ENCODE data around the gene NLRC3.

NLRC3 gene

DNA sequence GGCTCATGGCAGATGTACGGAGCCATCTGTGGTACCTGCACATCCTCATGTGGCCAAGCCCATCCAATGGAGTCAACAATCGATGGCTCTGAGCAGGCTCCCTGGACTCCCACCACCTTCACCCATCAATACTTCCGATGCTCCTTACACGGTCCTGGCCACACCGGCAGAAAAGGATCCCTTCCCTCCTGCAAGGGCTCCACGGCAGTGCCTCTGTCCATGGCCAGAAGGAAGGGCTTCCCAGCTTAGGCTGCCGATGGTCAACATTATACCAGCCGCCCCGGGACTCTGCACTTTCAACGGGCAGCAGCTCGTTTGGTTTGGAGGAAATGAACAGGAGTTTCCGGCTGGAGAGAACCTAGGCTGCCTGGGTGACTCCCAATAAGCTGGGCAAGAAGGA is 21.0 kb upstream of the NLRC3 start:
- no peak for DNase-seq (ENCODE audit: low read depth in 2 of 2)

DNA sequence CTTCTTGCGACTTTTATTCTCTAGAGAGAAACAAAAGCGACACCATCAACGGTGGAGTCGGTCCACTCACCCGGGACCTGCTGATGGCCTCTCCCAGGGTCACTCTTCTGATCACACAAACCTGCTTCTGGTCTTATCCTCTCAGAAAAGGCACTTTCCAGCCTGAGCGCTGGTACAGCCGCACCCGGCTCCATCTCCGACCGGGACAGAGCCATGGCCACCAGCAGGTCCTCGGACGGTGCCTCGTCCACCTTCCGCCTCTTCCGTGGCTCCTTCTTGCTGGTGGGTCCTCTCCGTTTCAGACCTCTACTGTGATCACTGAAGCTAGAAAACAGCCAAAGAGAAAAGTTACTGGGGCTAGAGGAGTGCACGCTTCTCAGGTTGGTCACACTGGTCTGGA is 20.5 kb upstream of the NLRC3 start:
- no peak for DNase-seq (ENCODE audit: low read depth in 2 of 2)

DNA sequence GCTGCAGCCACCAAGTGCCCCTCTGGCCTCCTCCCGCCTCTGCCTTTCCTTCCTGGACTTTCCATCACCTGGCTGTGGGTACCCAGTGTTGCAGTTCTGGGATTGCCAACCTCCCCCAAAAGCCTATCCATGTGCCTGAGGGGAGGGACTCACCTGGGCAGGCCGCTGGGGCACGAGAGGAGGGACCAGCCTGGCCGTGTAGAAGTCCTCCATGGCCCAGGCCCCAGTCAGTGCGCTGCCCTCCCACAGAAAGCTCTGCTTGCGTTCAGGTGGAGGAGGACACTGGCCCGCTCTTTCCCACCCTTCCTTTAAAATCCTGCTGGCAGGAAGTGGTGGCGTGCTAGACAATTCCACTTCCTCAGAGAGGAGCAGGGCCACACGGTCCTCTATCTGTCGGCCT is 20.0 kb upstream of the NLRC3 start:
- DNase-seq (ENCODE audit: low read depth in 2 of 2): no peak

DNA sequence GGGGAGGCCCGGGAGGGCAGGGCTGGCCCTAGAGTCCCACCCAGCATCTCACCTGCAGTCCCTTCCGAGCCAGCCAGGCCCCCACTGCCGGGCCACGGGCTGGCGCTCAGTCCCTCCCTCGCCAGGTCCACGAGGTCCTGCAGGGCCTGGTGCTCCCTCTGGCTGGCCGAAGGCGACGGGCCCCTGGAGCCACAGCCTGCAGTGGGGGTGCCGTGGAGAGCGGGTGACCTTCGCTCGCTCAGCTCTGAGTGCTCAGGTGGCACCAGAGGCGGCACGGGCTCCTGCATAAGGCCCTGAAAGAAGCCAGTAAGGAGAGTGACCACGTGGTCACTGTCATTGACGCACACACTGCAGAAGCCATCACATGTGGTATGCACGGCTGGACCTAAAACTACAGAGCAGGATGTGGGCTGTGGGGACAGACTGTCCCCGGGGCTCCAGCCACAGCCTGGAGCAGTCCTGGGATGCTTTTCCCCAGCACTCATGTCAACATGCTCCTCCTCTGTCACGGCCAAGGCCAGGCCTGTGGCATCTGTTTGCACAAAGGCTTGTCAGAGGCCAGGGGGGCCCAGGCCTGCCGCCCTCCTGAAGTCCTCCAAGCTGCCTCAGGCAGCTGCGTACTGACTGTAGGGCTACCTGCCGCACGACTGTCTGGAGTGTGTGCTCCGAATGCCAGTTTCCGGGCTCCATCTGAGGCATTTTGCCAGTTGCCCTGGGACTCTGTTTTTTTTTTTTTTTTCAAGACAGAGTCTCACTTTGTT is 19.1 kb upstream of the NLRC3 start:
- DNase-seq (ENCODE audit: low read depth in 2 of 2): no peak

DNA sequence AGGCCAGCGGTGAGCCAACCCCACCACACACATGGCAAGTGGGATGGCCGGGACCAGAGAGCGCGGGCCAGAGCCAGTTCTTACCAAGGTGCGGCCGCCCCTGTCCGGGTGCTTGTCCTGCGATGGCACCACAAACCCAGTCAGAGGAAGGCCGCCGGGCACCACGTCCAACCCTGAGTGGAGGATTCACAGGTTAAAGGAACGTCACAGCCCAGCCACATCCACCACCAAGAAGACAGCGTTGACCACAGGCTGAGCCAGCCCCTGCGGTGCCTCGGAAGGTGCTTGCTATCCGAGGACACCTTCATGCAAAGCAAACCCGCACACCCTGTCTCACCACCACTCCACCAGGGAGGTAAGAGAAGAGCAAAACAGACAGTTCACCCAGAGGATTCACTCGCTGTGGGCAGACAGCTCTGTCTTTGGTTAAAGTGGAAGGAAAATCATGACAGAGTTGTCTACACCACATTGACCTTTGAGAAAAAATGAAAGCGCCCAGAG is 18.4 kb upstream of the NLRC3 start:
- DNase-seq (ENCODE audit: low read depth in 2 of 2): no peak

DNA sequence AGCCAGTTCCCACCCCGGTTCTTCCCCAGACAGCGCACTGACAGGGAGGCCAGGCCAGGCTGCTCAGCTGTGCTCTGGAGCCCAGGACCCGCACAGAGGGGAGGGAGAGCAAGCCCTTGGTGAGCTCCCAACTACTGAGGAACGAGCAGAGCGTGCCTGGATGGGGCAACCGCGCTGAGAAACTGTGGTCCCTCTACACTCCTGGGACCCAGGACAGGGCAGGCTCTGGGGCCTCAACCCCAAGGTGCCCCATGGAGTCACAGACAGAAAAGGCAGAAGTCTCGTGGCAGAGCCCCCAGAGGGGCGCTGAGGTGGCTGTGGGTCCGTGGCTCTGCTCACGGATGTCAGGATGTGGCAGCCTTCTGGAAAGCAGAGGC is 17.9 kb upstream of the NLRC3 start:
- no peak for DNase-seq (ENCODE audit: low read depth in 2 of 2)

DNA sequence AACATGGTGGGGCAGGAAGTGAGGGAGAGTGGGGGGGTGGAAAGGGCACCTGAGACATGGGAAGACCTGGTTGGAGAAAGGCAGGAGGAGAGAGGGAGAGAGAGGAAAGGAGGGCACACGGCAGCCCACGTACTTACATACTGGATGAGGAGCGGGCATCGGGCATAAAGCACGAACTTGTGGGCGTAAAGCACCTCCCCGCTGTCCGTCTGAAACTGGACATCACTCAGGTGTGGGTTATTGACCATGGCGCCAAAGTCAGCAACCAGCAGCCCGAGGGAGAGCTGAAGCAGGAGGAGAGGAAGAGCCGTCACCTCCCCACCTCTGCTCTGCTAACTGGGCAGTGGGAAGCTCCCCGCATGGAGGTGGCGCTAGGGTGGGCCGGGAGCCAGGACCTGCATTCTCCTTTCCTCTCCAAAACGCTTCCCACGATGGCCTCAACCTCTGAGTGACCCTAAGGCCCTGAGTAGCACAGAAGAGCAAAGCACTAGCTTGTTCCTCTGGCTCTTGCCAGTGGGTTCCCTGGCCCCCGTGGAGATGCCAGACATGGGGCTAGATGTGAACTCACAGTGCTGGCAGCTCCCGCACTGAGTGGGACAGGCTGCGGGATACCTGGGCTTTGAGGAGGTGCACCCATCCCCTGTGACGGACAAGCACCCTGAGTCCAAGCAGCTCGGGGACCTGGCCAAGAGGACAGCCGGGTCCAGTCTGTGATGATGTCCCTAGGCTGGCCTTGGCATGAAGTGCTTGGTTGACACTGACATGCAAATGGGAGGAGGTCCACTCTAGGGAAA is 17.3 kb upstream of the NLRC3 start:
- no peak for DNase-seq (ENCODE audit: low read depth in 2 of 2)

DNA sequence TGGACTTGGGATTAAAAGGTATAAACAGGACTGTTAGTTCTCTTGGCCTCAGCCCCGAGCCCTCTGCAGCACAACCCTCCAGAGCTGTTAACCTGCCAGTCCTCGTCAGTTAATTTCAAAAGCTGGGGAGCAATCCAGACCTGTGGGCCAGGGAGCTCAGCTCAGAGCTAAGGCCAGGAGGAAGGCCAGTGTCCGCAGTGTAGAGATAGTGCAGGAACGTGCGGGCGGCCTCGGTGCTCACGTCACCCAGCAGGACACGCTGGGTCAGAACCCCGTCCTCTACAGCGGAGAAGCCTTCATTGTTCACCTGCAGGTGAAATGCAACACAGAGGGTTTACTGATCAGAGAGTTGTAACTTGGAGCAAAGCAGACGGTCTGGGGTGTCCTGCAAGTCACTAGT is 15.4 kb upstream of the NLRC3 start:
- no peak for DNase-seq (ENCODE audit: low read depth in 2 of 2)

DNA sequence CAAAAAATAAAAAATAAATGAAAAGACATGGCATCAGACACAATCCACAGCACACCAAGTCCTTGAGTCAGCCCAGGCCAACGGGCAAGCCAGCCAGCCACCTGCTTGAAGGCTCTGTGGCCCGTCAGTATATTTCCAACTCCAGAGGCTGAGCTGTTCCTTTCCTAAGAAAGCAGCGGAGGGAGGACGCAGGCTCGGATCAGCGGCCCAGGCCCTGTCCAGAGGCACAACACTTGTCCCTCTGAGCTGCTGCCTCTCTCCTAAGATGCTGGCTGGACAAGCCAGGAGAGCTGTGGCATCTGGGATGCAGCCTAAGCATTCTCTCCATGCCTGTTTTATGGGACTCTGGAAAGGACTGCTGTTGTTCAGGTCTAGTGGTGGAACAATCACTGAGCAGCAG is 14.8 kb upstream of the NLRC3 start:
- DNase-seq (ENCODE audit: low read depth in 2 of 2): no peak

DNA sequence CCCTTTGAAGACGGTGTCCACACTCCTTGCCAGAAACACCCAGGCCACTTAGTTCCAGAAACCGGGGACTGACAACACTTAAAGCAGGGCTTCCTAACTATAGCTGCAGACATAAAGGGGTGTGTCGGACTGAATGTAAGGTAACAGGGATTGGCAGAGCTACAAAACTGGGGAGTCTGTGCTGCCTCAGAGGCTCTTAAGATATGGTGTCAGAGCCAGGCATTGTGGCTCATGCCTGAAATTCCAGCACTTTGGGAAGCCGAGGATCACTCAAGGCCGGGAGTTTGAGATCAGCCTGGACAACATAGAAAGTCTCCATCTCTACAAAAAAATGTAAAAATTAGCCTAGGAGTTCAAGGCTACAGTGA is 14.2 kb upstream of the NLRC3 start:
- no peak for DNase-seq (ENCODE audit: low read depth in 2 of 2)

DNA sequence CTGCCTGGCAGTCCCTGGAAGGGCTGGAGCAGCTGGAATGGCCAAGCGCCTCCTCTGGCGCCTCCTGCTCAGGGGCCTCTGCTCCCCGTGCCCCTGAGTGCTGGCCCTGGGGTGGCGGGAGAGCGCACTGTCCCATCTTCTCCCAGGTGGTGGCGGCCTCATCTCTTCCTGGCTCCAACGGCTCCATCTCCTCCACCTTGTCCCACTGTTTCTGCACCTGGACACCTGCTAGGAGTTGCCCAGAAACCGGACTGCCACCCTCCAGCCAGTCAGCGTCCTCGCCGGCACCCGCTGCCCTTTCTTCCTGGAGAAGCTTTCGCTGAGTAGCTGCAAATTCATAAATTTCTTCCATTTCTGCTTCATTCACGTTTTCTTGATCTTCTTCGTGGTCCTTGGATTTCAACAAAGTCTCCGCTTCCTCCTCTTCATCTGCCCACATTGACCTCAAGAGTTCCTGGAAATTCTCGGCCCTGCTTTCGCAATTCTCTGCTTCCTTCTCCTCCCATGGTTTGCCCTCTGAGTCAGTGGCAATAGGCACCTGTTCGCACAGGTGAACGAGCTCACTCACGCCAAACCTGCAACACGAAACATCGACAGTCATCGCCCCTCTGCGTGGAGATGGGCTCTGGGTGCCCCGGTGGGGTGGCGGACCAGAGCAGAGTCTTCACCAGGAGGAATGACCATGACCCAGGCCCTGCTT is 13.7 kb upstream of the NLRC3 start:
- no peak for DNase-seq (ENCODE audit: low read depth in 2 of 2)

DNA sequence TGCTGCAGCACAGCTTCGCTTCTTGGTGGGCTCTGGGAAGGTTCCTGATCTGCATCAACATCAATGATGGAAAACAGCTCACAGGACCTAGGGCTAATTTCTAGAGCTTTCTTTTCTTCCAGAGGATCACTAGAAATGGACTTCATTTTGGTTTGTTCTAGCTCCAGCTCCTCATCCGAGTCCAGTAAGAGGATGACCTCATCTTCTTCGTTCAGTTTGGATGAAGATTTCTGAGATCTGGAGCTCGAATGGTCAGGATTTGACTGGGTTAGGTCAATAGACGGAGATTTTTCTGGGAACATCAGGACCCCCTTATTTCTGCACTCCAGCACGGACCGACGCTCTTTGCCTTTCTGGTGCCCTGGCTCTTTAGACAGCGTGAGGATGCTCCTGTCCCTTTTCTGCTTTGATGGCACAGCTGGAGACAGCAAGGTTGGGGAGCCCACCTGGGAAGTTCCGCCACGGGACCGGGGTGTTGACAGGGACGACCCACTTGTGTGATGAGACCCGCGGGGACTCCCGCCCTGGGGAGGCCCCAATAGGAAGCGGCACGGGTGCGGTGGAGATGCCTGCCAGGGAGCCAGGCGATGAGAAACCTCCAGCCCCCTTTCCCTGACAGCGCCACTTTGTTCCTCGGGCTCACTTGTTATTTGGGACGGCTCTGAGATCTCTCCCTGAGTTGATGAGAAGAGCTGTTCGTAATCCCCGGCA is 12.9 kb upstream of the NLRC3 start:
- no peak for DNase-seq (ENCODE audit: low read depth in 2 of 2)

DNA sequence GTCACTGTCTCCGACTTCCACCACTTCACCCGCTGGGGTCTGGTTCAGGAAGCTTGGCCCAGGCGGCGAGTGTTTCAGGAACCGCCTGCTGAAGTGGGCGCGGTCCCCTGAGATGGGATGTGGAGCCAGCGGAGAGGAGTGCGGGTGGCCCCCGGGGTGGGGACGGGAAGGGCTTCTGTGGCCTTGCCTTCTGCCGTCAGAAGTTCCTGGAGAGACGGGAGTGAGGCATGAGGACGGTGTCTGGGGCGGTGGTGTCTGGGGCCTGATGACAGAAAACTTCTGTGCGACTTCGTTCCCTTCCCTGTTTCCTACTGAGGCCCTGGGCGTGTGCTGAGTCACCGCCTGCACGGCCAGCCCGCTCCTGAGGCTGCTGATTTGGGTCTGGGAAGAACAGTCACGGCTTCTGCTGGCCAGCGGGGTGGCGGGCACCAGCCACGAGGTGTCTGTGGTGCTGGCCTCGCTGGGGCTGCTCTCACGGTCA is 12.3 kb upstream of the NLRC3 start:
- DNase-seq (ENCODE audit: low read depth in 2 of 2): no peak

DNA sequence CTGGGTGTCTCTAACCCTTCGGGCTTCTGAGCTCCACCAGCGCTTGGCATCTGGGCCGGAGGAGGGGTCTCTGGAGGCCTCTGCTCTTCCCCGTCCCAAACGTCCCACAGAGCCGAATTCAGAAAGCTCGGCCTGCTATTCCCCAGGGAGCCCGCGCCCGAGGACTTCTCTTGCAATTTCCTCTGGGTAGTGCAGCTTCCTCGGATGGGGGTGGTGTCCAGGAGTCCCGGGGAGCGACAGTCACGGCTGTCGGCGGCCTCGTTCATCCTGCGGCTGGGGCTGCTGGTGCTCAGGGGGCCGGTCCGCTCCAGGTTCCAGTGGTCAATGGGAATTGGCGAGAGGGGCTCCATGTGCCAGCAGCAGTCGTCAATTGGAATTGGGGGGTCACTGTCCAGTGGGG is 11.8 kb upstream of the NLRC3 start:
- no peak for DNase-seq (ENCODE audit: low read depth in 2 of 2)

DNA sequence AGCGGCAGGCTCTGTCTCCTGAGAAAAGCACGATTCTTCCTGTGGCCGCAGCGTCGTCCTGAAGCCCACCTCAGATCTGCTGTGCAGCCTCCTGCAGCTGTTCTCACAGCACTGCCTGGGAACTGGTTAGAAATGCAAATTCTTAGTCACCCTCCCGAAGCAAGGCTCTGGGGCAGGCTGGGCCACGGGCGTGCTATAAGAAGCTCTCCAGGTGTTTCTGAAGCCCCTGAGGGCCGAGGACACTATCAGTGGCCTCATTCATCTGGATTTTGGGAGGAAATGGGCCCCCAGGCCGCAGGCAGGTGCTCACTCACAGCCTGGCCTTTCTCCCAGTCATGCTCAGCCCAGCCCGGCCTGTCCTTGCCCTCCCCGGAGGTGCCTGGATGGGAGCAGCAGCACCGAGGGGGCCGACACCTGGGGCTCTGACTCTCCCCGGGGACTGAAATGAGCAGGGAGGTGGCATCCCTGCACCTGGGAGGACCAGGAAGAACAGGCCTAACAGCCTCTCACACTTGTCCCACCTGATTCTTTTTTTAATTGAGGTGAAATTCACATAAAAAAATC is 10.4 kb upstream of the NLRC3 start:
- no peak for DNase-seq (ENCODE audit: low read depth in 2 of 2)

DNA sequence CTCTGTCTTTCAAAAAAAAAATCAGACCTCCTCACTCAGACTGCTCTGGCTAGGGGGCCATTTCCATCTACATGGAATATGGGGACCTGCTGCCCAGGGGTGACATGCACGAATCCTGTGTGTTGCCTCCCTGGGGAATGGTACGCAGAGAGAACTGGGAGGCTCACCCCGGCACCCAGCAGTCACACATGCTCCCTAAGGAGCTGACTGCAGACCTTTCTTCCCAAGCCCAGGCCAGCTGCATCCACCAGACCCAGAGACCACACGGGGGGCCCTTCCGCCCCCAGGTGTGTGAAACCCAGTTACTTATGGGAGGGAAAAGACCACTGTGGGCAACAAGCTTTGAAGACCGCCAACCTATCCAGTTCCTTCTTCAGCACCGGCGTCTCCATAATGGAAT is 7.2 kb upstream of the NLRC3 start:
- no peak for DNase-seq (ENCODE audit: low read depth in 2 of 2)

DNA sequence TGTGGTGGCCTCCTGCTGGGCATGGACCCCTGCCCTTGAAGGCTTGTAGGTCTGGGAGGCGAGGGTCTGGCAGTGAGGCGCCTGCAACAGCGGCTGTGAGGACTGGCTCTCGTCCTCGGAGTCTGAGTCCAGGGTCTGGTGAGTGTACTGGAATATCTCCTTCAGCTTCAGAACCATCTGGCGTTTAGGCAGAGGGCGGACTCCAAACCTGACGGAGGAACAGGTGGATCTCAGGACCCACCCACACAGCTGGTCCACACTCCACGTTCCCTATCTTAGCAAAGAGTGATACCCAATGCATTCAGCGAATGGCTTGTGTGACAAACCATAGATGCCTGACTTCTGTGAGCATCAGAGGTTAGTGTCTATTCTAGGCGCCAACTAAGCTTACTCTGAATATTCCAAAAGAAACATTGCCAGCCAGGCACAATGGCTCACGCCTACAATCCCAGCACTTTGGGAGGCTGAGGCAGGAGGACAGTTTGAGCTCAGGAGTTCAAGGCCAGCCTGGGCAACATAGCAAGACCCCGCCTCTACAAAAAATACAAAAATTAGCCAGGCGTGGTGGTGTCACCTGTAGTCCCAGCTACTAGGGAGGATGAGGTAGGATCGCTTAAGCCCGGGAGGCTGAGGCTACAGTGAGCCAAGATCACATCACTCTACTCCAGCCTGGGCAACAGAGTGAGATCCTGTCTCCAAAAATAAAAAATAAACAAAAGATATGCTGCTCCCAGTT is 6.3 kb upstream of the NLRC3 start:
- DNase-seq (ENCODE audit: low read depth in 2 of 2): no peak

DNA sequence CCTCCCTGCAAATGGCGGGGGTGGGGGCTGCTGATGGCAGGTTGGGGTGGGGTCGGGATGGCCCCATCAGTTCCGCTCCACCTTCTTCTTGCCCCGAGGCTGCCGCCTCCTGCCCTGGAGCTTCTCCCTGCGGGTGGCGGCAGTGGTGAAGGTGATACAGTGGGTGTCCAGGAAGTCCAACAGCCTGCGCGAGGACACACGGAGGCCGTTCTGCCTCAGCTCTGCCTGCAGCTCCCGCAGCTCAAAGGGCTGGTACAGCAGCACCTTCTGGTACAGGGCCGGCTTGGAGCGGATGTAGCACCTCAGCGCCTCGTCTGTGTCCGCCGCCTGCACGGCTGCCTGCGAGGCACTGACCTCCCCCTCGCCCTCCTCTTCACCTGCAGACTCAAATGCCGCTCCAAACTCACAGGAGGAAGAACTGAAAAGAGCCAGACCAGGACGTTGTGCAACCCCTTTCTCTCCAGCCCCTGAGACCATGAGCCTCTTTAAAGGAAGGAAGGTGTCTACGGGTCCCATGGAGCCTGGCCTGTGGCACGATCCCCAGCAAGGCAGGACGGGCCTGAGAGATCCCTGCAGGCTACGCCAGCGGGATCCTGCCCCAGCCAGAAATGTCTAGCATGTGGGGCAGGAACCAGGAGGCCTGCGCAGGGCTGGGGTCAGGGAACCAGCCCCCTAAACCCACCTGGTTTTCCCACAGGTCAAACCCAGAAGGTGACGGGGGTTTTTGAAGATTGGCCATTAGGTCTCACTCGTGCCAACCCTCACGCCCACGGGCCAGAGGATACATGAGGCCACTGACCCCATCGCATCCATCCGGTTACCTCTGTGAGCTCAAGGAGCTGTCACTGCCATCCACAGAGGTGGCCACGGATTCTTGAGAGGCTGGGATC is 5.3 kb upstream of the NLRC3 start:
- DNase-seq (ENCODE audit: low read depth in 2 of 2): no peak

DNA sequence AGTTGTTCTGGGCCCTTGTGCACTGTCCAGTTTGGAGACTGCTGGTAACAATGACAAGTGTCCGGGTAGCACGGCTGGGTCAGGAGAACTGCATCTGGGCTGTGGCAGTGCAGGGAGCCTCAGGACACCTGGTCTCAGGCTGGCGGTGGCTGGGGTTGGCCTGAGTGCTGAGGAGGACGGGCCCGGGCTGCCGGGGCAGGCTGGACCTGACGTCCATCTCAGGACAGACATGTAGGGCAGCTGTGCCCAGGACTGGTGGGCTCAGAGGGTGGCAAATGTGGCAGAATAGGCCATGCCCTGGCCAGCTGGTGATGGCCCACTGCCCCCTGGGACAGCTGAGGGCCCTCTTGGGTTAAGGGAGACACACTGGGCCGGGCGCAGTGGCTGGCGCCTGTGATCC is 4.2 kb upstream of the NLRC3 start:
- DNase-seq (ENCODE audit: low read depth in 2 of 2): no peak

DNA sequence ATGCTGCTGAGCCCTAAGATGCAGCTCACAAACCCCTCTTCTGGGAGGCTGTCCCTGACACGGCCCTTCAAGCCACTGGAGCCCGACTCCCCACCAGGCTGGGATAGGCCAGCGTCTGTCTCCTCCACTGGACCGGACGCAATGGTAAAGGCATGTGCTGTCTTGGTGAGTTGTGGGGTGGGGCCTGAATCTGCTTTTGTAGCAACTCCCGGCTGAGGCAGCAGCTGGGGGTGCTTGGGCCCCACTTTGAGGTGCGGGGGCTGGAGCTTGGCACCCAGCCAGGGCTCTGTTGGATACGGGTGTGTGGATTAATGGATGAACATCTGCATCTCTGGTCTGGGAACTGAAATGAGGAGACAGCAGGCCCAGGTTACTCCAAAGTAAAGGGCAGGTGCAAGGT is 3.5 kb upstream of the NLRC3 start:
- DNase-seq (ENCODE audit: low read depth in 2 of 2): no peak
